TTC549 (cell line): Measurements from ENCODE around the gene PYCR2.

Experiments used
- FAIRE-seq: peaks from 2 replicates; lab custom pipeline; 2012; peaks lifted over from hg19 to GRCh38; lab: Jason Lieb, UNC

Gene PYCR2

GRCh38 chr1:225876900-225877510 lies 47.0 kb downstream of the PYCR2 start:
- no peak for FAIRE-seq

DNA sequence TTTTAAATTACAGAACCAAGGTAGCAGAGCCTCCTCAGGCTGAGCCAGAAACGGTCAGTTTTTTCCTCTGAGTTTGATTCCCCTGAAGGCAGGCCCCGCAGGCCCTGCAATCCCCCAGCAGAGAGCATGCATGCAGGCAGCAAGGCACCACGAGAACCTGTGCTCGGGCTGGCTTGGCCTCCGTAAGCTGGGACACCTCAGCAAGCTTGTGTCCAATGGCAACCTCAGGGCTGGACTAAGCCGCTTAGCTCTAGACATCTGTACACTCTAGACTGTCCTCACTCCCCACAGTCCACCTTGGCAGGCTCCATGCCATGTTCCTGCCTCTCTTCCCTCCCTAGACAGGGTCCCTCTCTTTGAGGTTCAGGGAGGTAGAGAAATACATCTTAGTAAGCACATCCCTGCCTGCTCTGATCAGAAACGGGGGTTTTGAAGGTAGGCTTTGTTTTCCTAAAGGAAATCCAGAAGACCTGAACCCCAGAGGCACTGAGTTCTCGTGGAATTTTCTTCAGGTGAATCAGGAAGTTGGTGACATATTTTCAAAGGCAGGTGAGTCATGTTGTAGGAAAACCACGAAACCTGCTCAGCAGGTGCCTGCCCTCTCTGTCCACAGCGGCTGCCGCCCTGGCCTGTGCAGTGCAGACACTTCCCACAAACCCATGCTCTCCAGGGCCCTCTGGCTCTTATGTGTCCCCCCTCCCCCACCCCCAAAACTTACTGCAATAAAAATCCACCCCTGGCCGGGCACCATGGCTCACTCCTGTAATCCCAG lies 48.8 kb downstream of the PYCR2 start:
- no peak for FAIRE-seq

- FAIRE-seq: no peak
Measured at GRCh38 chr1:225874431-225874830, 49.6 kb downstream of the PYCR2 start.

- FAIRE-seq: no peak
Measured at GRCh38 chr1:225873281-225873850, 50.7 kb downstream of the PYCR2 start.

GRCh38 chr1:225872075-225872430 lies 52.0 kb downstream of the PYCR2 start:
- no peak for FAIRE-seq

DNA sequence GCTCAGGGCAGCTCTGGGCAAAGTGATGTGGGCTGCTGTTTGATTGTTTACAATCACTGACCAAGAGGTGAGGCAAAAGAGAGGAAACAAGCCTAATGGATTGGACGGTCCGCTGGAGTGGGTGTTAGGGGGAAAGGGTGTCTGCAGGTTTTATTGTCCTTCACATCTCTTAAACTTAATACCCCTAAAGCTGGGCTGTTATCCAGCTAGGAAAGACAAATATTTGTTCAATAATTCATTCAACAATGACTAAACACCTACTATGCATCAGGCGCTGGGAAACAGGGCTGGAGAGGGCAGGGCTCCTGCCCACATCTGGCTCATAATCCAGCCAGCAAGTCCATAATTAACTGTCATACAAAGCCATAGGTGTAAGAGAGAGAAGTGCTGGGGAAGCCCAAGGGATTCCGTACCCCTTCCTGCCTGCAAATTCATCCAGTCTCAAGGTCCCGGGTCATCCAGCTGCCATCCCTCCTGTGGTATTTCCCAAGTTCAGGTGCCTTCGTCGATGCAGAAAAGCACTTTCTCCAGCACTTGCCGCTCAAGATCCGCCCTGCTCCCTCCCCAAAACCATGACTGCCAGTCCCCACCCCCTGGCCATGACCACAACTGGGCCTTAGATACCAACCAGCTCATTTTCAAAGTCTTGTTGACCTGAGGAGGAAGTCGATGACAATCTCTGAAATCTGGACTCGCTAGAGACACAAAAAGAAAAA lies 52.5 kb downstream of the PYCR2 start:
- no peak for FAIRE-seq

DNA sequence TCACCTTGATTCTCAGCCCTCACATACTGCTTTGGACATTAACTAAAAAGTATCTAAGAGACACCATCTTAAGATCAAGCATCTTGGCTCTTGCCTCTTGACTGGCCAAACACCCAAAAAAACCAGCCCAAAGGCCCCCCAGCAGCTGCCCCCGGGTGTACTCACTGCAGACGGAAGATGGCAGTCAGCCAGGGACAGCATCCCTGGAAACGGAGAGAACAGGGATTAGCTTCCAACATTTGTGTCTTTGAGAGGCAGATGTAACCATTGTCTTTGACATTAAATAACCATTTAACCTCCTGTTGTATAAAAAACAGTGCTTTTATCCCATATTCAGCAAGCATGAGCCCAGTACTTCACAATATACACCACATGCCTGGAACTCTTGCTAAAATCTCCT lies 53.1 kb downstream of the PYCR2 start:
- no peak for FAIRE-seq
